Fibroblast of skin of left quadriceps (primary cell): ENCODE data around the gene SIK3.

Source experiments
- DNase-seq, 2 experiments: peaks; one replicate each; pipeline ENCODE4 v3.0.0-alpha.2; 2013; ENCODE audit warnings: low read depth in 2 of 2

SIK3 gene

GRCh38 chr11:116970485-116971292 is 127.5 kb downstream of the SIK3 start:
- DNase-seq, result no peak

GRCh38 chr11:116969694-116970093 is 128.5 kb downstream of the SIK3 start:
- DNase-seq, result no peak

- no peak for DNase-seq
Measured at GRCh38 chr11:116964269-116964668, 134.0 kb downstream of the SIK3 start.

GRCh38 chr11:116963813-116964212 is 134.4 kb downstream of the SIK3 start:
- DNase-seq, result no peak

- DNase-seq, result no peak
Measured at GRCh38 chr11:116962108-116962507, 136.1 kb downstream of the SIK3 start.

- peak in 1 of 2 experiments; percentile 28 for DNase-seq
Measured at GRCh38 chr11:116960930-116961329, 137.3 kb downstream of the SIK3 start.

- no peak for DNase-seq
Measured at GRCh38 chr11:116958246-116958645, 140.0 kb downstream of the SIK3 start.

GRCh38 chr11:116955949-116956348 is 142.3 kb downstream of the SIK3 start:
- DNase-seq, result no peak

GRCh38 chr11:116955548-116955947 is 142.7 kb downstream of the SIK3 start:
- no peak for DNase-seq

- DNase-seq, result no peak
Measured at GRCh38 chr11:116953530-116954285, 144.5 kb downstream of the SIK3 start.

- DNase-seq, result no peak
Measured at GRCh38 chr11:116951762-116952161, 146.5 kb downstream of the SIK3 start.

GRCh38 chr11:116950210-116950609 is 148.0 kb downstream of the SIK3 start:
- no peak for DNase-seq

GRCh38 chr11:116948391-116948790 is 149.8 kb downstream of the SIK3 start:
- no peak for DNase-seq

GRCh38 chr11:116946414-116946813 is 151.8 kb downstream of the SIK3 start:
- DNase-seq, result no peak

GRCh38 chr11:116939499-116939898 is 158.7 kb downstream of the SIK3 start:
- DNase-seq, result no peak

- DNase-seq, result no peak
Measured at GRCh38 chr11:116938471-116939070, 159.7 kb downstream of the SIK3 start.

- DNase-seq, result no peak
Measured at GRCh38 chr11:116936754-116937446, 161.3 kb downstream of the SIK3 start.

- no peak for DNase-seq
Measured at GRCh38 chr11:116935514-116935913, 162.7 kb downstream of the SIK3 start.

GRCh38 chr11:116935089-116935488 is 163.1 kb downstream of the SIK3 start:
- no peak for DNase-seq

- DNase-seq, result no peak
Measured at GRCh38 chr11:116933961-116934360, 164.3 kb downstream of the SIK3 start.

GRCh38 chr11:116932181-116932580 is 166.0 kb downstream of the SIK3 start:
- no peak for DNase-seq
